CD4-positive, alpha-beta T cell treated with Interleukin-21 for 1 hour (primary cell): ENCODE data around the gene TMEM164.

ENCODE experiments used
- DNase-seq: peaks from one replicate; pipeline ENCODE4 v3.0.0-alpha.2; 2020

Gene TMEM164

DNA sequence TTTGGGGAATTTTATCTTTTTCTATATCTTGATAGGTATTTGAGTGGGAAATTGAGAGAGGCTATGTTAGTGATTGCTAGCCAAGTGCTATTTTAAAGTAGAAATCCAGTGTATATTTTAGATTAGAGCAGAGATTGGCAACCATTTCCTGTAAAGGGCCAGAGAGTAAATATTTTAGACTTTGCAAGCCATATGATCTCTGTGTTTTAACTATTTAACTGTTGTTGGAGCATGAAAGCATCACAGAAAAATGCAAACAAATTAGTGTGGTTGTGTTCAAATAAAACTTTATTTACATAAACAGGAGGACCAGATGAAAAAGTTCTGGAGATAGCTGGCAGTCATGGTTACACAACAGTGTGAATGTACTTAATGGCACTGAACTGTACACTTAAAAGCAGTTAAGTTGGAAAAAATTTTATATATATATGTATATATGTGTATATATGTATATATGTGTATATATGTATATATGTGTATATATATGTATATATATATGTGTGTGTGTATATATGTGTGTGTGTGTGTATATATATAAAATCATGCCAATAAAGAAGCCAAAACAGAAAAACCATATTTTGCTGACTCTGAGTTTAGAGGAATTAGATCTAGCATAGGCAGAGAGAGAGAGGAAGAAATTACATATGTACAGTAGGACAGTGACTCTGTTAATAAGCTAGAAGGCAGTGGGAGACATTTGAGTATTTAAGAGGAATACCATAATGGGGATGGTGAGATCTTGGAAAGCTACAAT, 83.4 kb downstream of the TMEM164 start:
- no peak for DNase-seq

GRCh38 chrX:110086916-110087484, 84.1 kb downstream of the TMEM164 start:
- DNase-seq = no peak

GRCh38 chrX:110087485-110088356, 84.8 kb downstream of the TMEM164 start:
- DNase-seq = no peak

- peak; percentile 1 for DNase-seq
Observed at GRCh38 chrX:110089656-110090403, 86.9 kb downstream of the TMEM164 start.

DNA sequence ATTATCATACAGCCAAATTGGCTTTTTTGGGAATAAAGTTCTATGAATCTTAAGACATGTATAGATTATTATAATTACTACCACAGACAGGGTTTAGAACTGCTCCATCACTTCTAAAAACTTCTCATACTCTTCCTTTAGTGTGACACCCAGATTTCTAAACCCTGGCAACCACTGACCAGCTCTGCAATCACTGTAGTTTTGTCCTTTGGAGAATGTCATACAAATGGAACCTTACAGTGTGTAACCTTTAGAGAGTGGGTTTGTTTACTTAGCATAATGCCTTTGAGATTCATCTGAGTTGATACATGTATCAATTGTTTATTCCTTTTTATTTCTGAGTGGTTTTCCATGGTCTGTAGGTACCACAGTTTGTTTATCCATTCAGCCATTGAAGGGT, 95.0 kb downstream of the TMEM164 start:
- DNase-seq = no peak

DNA sequence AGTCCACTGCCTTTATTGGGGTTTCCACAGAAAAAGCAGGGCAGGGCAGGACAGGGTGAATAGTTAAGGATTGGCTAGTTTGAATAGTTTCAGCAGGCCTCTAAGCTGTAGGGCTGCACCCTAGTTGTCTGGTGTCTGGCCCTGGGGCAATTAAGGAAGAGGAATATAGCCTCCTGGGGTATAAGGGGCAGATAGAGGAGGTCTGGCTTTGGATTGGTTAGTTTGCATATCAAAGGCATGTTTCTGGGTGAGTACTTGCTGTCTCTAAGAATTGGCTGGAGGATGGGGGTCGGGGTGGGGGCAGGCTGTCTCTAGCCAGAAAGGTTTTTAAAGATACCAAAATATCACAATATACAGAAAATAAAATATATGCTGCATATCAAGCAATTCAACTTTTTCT, 100.4 kb downstream of the TMEM164 start:
- no peak for DNase-seq

- no peak for DNase-seq
Observed at GRCh38 chrX:110104078-110104477, 101.2 kb downstream of the TMEM164 start.

GRCh38 chrX:110108381-110108821, 105.5 kb downstream of the TMEM164 start:
- no peak for DNase-seq

DNA sequence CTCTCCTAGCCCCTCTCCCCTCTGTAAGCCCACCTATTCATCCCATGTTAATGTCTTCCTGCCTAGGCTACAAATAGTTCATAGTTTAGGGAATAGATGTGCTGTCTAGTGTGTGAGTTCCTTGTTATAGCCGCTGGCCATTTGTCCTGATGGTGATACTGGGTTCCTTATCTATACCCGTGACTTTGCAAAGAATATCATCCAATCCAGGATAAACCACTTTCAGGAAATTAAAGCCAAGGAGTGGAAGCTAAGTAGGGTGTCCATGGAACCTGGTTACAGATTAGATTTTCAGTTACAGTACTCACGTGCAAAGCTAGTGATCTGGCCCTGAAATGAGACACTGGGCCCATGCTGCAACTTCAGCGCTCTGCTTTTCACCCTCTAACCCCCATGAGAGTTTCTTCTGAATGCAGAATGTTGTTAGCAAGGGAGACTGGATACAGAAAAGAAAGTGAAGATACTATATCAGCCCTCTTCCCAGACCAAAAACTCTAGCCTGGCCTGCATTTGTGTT, 111.4 kb downstream of the TMEM164 start:
- DNase-seq = no peak

GRCh38 chrX:110116066-110116980, 113.4 kb downstream of the TMEM164 start:
- no peak for DNase-seq

- DNase-seq = no peak
Observed at GRCh38 chrX:110118530-110118929, 115.6 kb downstream of the TMEM164 start.

GRCh38 chrX:110119480-110119879, 116.6 kb downstream of the TMEM164 start:
- no peak for DNase-seq

DNA sequence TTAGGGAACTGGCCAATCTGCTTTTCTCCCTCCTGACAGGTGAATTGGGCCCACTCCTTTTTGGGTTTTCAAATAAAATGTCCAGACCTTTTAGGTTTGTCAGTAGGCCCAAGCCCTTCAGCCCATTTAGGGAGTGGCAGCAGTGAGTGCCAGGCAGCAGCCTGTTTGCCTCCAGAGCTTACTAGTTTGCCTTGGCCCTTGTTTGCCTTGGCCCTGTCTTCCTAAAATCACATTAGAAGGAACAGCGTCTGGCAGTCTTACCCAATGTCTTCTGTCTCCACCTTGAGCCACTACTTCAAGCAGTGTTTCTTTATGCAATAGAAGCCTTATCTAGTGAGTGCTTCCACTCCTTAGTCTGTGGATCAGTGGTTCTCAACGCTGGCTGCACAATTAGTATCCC, 117.1 kb downstream of the TMEM164 start:
- no peak for DNase-seq

GRCh38 chrX:110123331-110123782, 120.4 kb downstream of the TMEM164 start:
- DNase-seq = no peak

DNA sequence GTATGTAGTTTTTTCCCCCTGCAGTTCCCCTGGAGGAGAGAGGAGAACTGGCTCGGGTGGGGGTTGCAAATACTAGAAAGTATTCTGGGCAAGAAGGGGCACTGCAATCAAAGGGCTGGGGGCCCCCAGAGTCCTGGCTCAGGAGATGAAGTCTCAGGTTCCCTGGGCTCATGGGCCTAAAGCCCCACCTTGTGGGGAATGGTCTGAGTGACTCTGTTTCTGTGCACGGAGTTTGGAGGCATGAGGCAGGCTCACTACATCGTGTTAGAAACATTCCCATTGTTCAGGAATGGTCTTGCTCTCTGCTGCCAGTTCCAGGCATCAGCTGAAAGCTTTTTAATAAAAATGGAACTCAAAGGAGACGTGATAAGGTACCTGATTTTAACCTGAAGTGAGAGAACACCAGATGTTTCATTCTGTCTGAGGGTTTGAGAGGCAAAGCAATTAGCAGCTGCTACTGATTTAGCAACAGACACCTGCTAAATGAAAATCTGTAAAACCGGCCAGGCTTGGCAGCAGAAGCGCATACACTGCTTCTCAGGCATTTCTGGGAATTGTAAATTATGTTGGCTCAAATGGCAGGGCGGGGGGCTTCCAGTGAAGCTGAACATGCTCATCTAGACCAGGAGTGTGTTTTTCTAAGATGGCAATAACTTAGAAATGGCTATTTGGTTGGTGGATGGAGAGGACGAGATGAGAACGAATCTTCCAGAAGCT, 122.7 kb downstream of the TMEM164 start:
- no peak for DNase-seq

- DNase-seq = no peak
Observed at GRCh38 chrX:110131031-110131430, 128.1 kb downstream of the TMEM164 start.

DNA sequence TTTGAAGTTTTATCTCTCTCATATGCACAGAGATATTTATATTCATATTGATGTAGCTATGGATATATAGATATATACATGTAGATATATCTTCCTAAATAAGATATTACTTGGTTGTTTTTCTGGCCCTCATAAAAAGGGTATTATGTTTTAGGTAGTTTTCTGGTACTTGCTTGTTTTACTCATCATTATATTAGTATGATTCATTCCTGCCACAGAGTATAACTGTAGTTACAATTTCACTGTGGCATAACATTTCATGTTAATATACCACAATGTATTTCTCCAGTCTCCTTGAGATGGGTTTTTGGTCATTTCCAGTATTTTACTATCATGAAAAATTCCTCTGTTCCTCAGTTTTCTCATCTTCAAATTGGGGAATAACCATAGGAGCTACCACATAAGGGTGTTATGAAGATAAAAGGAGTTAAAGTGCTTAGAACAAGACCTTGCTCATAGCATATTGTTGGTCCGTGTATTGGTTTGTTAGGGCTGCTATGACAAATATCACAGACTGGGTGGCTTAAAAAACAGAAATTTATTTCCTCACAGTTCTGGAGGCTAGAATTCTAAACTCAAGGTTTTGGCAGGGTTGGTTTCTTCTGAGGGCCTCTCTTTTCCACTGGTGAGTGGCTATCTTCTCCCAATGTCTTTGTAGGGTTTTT, 129.7 kb downstream of the TMEM164 start:
- DNase-seq = no peak

GRCh38 chrX:110133735-110134370, 130.9 kb downstream of the TMEM164 start:
- DNase-seq = no peak

GRCh38 chrX:110135618-110136017, 132.7 kb downstream of the TMEM164 start:
- no peak for DNase-seq

DNA sequence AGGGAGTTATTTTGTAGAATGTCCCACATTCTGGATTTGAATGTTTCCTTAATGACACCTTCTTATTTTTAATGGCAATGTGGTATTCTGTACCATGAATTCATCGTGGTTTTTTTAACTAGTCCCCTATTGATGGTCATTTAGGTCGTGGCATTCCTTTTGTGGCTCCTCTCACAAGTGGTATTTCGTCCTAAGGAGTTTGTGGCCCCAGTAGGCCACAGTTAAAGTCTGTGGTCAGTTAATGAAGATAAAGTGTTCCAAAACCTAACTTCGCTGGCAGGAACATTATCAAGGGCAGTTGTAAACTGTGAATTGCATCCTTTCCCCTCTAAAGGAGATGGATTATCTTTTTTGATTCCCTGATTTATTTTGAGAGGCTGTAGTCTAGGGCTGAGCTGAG, 133.2 kb downstream of the TMEM164 start:
- no peak for DNase-seq
